Lower lobe of right lung (tissue), 2 donors: Measurements from ENCODE around the gene LRRC8B. TPM values are rescaled to one million over a fixed set of nuclear protein-coding genes. Genes with fewer than 3 reads are reported as not detected.

Experiments
- ATAC-seq, 2 donors: fragments of 200-7000 bp; cut with Tn5 transposase; one replicate each; pipeline ENCODE4 v1.9.1; 2020 to 2022; ENCODE audit warnings: mild to moderate bottlenecking in 2 of 2, moderate library complexity in 2 of 2
- DNase-seq: peaks from one replicate; pipeline ENCODE4 v3.0.0-alpha.2; 2020
- H3K27ac ChIP-seq: fragments of 200-600 bp; one replicate; pipeline ENCODE4 v1.8.0; 2022
- H3K27me3 ChIP-seq: fragments of 200-600 bp; one replicate; pipeline ENCODE4 v1.8.0; 2022; ENCODE audit warnings: low read depth
- H3K36me3 ChIP-seq: fragments of 200-600 bp; one replicate; pipeline ENCODE4 v1.8.0; 2022; ENCODE audit warnings: mild to moderate bottlenecking
- H3K4me1 ChIP-seq: fragments of 200-600 bp; one replicate; pipeline ENCODE4 v1.8.0; 2022
- H3K4me3 ChIP-seq: fragments of 200-600 bp; one replicate; pipeline ENCODE4 v1.8.0; 2022; ENCODE audit warnings: mild to moderate bottlenecking
- H3K9me3 ChIP-seq: fragments of 200-600 bp; one replicate; pipeline ENCODE4 v1.8.0; 2022
- intact Hi-C: fragments of 100-400 bp; cut with DNase I; formaldehyde crosslinking; loops from one replicate; pipeline ENCODE4 v1.11.0; 2022
- total RNA-seq: library from RNA; stranded (reverse); fragmentation: NEBNext Ultra II Directional; extraction: Animal tissue kit (Norgen Biotek cat#: 25700); gene quantifications from one replicate; pipeline ENCODE4 v1.2.1, GENCODE V29; 2021
- TF ChIP-seq, protein P1 (sequence below): fragments of 200-600 bp; IDR thresholded peaks from one replicate; pipeline ENCODE4 v1.8.0; 2022; ENCODE audit warnings: antibody characterized with exemption, mild to moderate bottlenecking
- donor health status: DM: no; HTN: yes; CAD: no; lungs with severe emphysema.

Gene LRRC8B
- total RNA-seq, 1 donor from 2014 or later, result 16.4 TPM

DNA sequence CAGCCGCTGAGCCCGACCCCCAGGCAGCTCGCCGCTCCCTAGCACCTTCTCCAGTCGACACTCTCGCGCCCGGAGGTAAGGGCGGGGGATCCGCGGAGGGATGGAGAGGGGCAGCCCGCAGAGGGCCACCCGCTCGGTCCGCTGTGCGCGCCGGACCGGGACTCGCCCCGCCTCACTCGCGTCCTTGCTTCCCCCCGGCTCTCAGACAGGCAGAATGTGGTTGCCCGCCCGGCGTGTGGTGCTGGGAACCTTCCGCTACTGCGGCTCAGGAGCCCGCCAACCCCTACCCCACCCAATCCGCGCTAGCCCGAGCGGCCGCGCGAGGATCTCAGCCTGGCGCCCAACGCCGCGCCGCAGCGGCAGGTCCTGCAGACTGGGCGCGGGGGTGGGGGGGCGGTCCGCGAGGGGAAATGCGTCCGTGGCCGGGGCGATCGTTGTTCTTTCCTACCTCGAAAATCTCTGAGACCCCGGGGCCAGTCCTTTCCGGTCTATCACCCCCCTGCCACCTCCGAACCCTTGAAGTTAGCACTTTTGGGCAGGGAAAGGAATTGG, 108.7 kb downstream of the LRRC8B start:
- H3K9me3 ChIP-seq, result no peaks in the 10 kb centered on the region

DNA sequence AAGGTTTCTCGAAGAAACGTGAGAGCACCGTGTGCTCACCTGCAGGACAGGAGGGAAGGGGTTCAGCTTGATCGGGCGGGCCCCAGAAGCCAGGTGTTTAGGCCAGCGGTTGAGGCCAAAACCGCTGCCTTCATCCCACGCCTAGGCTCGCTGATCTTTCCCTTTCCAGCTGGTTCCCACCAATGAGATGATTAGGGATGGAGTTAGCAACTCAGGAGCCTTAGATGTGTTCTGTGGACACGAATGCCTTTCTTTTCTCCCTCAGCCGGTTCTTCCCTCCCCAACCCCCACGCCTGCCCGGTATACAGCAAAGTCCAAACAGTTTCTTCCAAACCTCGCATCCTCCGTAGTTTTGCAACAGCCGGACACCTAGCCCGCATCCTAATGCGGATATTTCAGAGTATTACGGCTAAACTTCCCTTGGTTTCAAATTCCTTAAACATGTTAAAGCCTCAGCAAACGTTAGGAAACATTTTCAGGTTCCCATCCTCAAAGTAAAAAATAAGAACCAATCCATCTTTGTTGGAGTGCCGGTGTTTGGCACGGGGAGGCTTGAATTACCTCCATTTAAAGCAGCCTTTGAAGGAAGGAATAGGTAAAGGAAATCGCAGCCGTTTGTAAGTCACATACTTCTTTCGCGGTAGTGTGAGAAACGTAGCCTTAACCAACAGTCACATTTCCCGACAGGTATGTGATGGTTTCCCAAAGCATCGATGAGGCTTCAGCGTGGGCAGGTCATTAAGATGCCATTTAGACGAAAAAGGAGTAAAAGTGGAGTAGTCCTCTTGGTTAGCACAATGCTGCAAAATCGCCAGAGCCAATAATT, 109.4 kb downstream of the LRRC8B start:
- no peaks in the 10 kb centered on the region for H3K27me3 ChIP-seq
- H3K27ac ChIP-seq, result peak overlapping the region; percentile 93
- ATAC-seq, result peak in 1 of 2 donors; percentile 12
- no peaks in the 10 kb centered on the region for H3K9me3 ChIP-seq
- intact Hi-C loops, result no loop called here
- H3K4me3 ChIP-seq, result peak overlapping the region; percentile 99
- peaks cover 44% of the 10 kb centered on the region for H3K4me1 ChIP-seq
- TF ChIP-seq, protein P1, sequence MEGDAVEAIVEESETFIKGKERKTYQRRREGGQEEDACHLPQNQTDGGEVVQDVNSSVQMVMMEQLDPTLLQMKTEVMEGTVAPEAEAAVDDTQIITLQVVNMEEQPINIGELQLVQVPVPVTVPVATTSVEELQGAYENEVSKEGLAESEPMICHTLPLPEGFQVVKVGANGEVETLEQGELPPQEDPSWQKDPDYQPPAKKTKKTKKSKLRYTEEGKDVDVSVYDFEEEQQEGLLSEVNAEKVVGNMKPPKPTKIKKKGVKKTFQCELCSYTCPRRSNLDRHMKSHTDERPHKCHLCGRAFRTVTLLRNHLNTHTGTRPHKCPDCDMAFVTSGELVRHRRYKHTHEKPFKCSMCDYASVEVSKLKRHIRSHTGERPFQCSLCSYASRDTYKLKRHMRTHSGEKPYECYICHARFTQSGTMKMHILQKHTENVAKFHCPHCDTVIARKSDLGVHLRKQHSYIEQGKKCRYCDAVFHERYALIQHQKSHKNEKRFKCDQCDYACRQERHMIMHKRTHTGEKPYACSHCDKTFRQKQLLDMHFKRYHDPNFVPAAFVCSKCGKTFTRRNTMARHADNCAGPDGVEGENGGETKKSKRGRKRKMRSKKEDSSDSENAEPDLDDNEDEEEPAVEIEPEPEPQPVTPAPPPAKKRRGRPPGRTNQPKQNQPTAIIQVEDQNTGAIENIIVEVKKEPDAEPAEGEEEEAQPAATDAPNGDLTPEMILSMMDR, result no peak
- no peaks in the 10 kb centered on the region for H3K36me3 ChIP-seq
- no peak for DNase-seq

More for the DNA sequence above, 108.7 kb downstream of the LRRC8B start:
- DNase-seq (peak; percentile 77), ATAC-seq (peak; percentile 83 to 84)
- intact Hi-C loops, result no loop called here
- Histone ChIP-seq H3K4me3 (peak overlapping the region; percentile 99), H3K27me3 (no peaks in the 10 kb centered on the region), H3K27ac (peak overlapping the region; percentile 93), H3K36me3 (no peaks in the 10 kb centered on the region), H3K4me1 (peaks cover 44% of the 10 kb centered on the region)
- TF ChIP-seq, protein P1, result no peak

DNA sequence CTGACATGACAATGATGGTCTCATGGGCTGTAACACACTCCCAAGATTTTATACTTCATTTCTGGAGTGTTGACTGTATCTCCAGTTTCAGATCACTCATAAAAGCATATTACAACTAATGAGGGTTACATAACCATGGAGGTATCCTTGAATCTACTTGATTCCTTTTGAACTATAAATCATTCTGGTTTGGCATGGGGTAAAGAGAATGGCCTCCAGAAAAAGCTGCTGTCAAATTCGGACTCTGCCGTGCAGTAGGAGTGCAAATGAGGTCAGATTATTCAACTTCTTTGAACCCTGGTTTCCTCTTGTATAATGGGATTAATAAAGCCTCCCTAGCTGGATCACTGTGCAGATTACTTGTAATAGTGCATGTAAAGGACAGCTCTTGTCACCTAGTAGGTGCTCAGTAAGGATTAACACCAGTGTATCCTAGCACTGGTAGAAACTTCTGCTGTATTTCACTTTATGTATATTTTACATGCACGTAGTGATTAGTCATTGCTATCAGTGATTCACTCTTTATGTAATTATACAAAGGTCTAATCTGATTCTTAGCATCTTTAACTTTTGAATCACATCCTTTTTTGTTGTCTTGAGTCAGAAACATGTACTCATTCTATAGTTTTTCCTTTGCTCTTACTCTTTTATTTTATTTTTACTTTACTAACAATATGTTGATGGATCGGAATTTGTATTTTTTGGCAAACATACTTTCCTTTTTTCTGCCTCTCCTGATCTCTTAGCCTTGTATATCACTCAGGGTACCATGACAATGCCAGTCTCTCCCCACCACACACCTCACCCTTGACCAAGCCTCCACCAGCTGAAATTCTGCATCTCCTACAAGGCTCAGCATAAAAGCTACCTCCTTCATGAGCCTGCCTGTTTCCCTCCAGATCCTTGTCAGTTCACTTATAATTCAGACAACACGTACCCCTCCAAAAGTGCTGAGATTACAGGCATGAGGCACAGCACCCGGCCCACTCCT, 111.5 kb downstream of the LRRC8B start:
- TF ChIP-seq, protein P1, result no peak

DNA sequence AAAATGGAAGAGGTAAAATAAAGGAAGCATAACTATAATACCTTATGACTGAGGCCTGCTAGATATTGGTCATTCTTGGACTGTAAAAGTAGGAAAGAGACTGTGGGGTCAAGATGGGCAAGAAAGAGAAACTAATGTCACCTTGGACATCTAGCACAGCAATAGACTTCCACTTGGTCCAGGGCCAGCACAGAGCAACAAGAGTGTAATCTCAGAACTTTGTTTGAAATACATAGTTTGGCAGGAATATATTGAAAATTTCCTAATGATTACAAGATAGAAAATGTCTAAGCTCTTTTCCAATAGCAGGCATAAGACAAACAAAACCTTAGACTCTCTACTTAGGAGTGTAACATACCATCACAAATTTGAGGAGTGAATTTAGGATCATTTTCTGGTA, 112.9 kb downstream of the LRRC8B start:
- no peak overlapping the region for H3K4me3 ChIP-seq
- peaks cover 35% of the 10 kb centered on the region for H3K4me1 ChIP-seq
- no peaks in the 10 kb centered on the region for H3K27me3 ChIP-seq
- no peak overlapping the region for H3K27ac ChIP-seq
- ATAC-seq (no peak), DNase-seq (no peak)
- intact Hi-C loops, result no loop called here
- no peaks in the 10 kb centered on the region for H3K36me3 ChIP-seq
- TF ChIP-seq, protein P1, result no peak
- H3K9me3 ChIP-seq, result no peaks in the 10 kb centered on the region

More for the DNA sequence above, 111.5 kb downstream of the LRRC8B start:
- peaks cover 46% of the 10 kb centered on the region for H3K4me1 ChIP-seq
- peak overlapping the region; percentile 14 for H3K4me3 ChIP-seq
- intact Hi-C loops, result no loop called here
- DNase-seq (no peak), ATAC-seq (no peak)
- H3K27ac ChIP-seq, result no peak overlapping the region
- H3K27me3 ChIP-seq, result no peaks in the 10 kb centered on the region
- no peaks in the 10 kb centered on the region for H3K36me3 ChIP-seq
- no peaks in the 10 kb centered on the region for H3K9me3 ChIP-seq

DNA sequence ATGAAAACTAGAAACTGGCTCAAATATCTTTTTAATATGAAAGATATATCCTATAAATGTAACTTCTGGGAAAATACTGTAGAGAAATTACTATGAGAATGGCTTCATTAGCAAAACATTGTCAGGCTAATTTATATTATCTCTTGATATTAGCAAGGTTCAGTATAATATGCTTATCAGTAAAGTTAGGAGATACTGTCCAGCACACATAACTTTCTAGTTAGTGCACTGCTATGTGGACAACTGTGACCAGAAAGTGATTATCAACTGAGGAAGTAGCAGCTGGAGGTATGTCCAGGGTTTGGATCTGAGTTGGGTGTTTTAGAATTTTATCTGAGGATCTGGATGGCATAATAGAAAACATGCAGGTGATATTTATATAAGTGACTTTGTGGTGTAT, 115.8 kb downstream of the LRRC8B start:
- TF ChIP-seq, protein P1, result no peak
- intact Hi-C loops, result no loop called here
- no peak for DNase-seq
- Histone ChIP-seq H3K27ac (no peak overlapping the region), H3K4me1 (peaks cover 17% of the 10 kb centered on the region), H3K27me3 (no peaks in the 10 kb centered on the region), H3K36me3 (no peaks in the 10 kb centered on the region), H3K9me3 (no peaks in the 10 kb centered on the region), H3K4me3 (no peak overlapping the region)
- ATAC-seq, result no peak
